H1 (cell line): ENCODE data around the gene CBLC. TPM values are rescaled to one million over a fixed set of nuclear protein-coding genes. Genes with fewer than 3 reads are reported as not detected.

ENCODE experiments used
- CTCF ChIA-PET: fragments of 300-600 bp; sonication (Branson Sonifier 250); formaldehyde crosslinking; loops from one replicate; lab custom pipeline; 2021; ENCODE audit not compliant: partially characterized antibody; lab: Charles Lee
- POLR2A ChIA-PET: fragments of 300-600 bp; sonication (Branson Sonifier 250); formaldehyde crosslinking; loops from one replicate; lab custom pipeline; 2021; ENCODE audit warnings: inconsistent platforms; ENCODE audit not compliant: partially characterized antibody; lab: Charles Lee
- DNase-seq, 2 experiments: peaks; one replicate each; pipeline versions ENCODE4 v3.0.0 to v3.0.0-alpha.2; 2010 to 2022; ENCODE audit warnings: low spot score in 2 of 2, low read depth in 1 of 2, mixed read lengths in 1 of 2
- FAIRE-seq: peaks from 2 replicates; lab custom pipeline; 2011; peaks lifted over from hg19 to GRCh38; lab: Jason Lieb, UNC
- H2AFZ ChIP-seq: 2 replicates; pipeline ENCODE4 v1.8.1; 2012; ENCODE audit warnings: low read length, inconsistent platforms
- H2AK5ac ChIP-seq: 2 replicates; pipeline ENCODE4 v1.6.1; 2013; ENCODE audit warnings: low read depth, low read length
- H2BK120ac ChIP-seq: replicated peaks from 2 replicates; pipeline ENCODE3; 2013; ENCODE audit warnings: low read depth, low read length, inconsistent platforms
- H2BK12ac ChIP-seq: 2 replicates; pipeline ENCODE4 v1.6.1; 2013; ENCODE audit warnings: low read depth, low read length
- H2BK15ac ChIP-seq: 2 replicates; pipeline ENCODE4 v1.6.1; 2013; ENCODE audit warnings: low read length
- H2BK20ac ChIP-seq: 2 replicates; pipeline ENCODE4 v1.6.1; 2013; ENCODE audit warnings: low read length
- H2BK5ac ChIP-seq: 2 replicates; pipeline ENCODE4 v1.6.1; 2013; ENCODE audit warnings: low read depth, low read length
- H3K14ac ChIP-seq: 2 replicates; pipeline ENCODE4 v1.6.1; 2013; ENCODE audit warnings: inconsistent platforms; ENCODE audit not compliant: insufficient read length
- H3K18ac ChIP-seq: 2 replicates; pipeline ENCODE4 v1.6.1; 2013; ENCODE audit warnings: low read length; ENCODE audit errors: extremely low read depth
- H3K23ac ChIP-seq: 2 replicates; pipeline ENCODE4 v1.6.1; 2013; ENCODE audit warnings: inconsistent platforms; ENCODE audit not compliant: insufficient read length
- H3K23me2 ChIP-seq: 2 replicates; pipeline ENCODE4 v1.6.1; 2013; ENCODE audit warnings: low read depth, low read length
- H3K27ac ChIP-seq: 2 replicates; pipeline ENCODE4 v1.6.1; 2011; ENCODE audit warnings: low read depth, low read length, inconsistent platforms
- H3K27me3 ChIP-seq, 4 experiments: replicated peaks in 1 of 4; 1 replicate in 1 of 4; 2 replicates in 3 of 4; pipeline versions ENCODE4 v1.6.1 to v1.8.1; 2011 to 2013; ENCODE audit warnings: low read length in 3 of 4, mild to moderate bottlenecking in 3 of 4, inconsistent platforms in 2 of 4, mixed read lengths in 2 of 4, moderate library complexity in 1 of 4; ENCODE audit not compliant: control insufficient read depth in 3 of 4, insufficient read depth in 3 of 4; ENCODE audit errors: extremely low read depth in 1 of 4
- H3K36me3 ChIP-seq, 4 experiments: 2 replicates each; pipeline versions ENCODE4 v1.6.1 to v1.8.1; 2011 to 2013; ENCODE audit warnings: mild to moderate bottlenecking in 4 of 4, low read length in 3 of 4, moderate library complexity in 2 of 4, control low read depth in 1 of 4, inconsistent platforms in 1 of 4; ENCODE audit not compliant: insufficient read depth in 4 of 4, control insufficient read depth in 2 of 4
- H3K4ac ChIP-seq: replicated peaks from 2 replicates; pipeline ENCODE3; 2013; ENCODE audit warnings: low read length, low read depth, mixed read lengths, inconsistent platforms; ENCODE audit not compliant: insufficient read length
- H3K4me1 ChIP-seq, 4 experiments: replicated peaks in 1 of 4; 1 replicate in 1 of 4; 2 replicates in 3 of 4; pipeline versions ENCODE4 v1.6.1 to v1.8.1; 2011 to 2013; ENCODE audit warnings: low read length in 3 of 4, inconsistent platforms in 2 of 4, mixed read lengths in 1 of 4; ENCODE audit not compliant: insufficient read depth in 4 of 4, control insufficient read depth in 3 of 4
- H3K4me2 ChIP-seq, 2 experiments: 2 replicates each; pipeline versions ENCODE4 v1.6.1 to v1.8.1; 2011 to 2013; ENCODE audit warnings: low read depth in 2 of 2, low read length in 2 of 2, control low read depth in 1 of 2, inconsistent platforms in 1 of 2, mild to moderate bottlenecking in 1 of 2; ENCODE audit not compliant: insufficient read depth in 1 of 2
- H3K4me3 ChIP-seq, 4 experiments: fragments of 200-600, 300-600 bp in 1 of 4; sonication (generic), shearing (Covaris generic), sonication (Bioruptor Twin) in 1 of 4; 2 replicates each; pipeline versions ENCODE4 v1.5.1 to v1.8.1; 2011 to 2016; ENCODE audit warnings: low read length in 4 of 4, low read depth in 3 of 4, control low read depth in 2 of 4, inconsistent platforms in 2 of 4, mild to moderate bottlenecking in 2 of 4, mixed read lengths in 1 of 4, moderate library complexity in 1 of 4; ENCODE audit not compliant: insufficient read depth in 2 of 4; ENCODE audit errors: extremely low read depth in 1 of 4
- H3K56ac ChIP-seq: replicated peaks from 2 replicates; pipeline ENCODE3; 2013; ENCODE audit warnings: low read depth, mild to moderate bottlenecking, mixed read lengths, low read length, inconsistent platforms; ENCODE audit not compliant: insufficient read length
- H3K79me1 ChIP-seq: 2 replicates; pipeline ENCODE4 v1.6.1; 2013; ENCODE audit warnings: low read depth, low read length, control low read depth
- H3K79me2 ChIP-seq, 2 experiments: 2 replicates each; pipeline versions ENCODE4 v1.6.1 to v1.8.1; 2012 to 2013; ENCODE audit warnings: low read length in 2 of 2, mild to moderate bottlenecking in 2 of 2, inconsistent platforms in 1 of 2; ENCODE audit not compliant: insufficient read depth in 2 of 2, control insufficient read depth in 1 of 2
- H3K9ac ChIP-seq, 4 experiments: replicated peaks in 1 of 4; 1 replicate in 1 of 4; 2 replicates in 3 of 4; pipeline versions ENCODE4 v1.6.1 to v1.8.1; 2011 to 2013; ENCODE audit warnings: low read depth in 3 of 4, low read length in 3 of 4, control low read depth in 2 of 4, mild to moderate bottlenecking in 2 of 4, moderate library complexity in 2 of 4, inconsistent platforms in 1 of 4; ENCODE audit errors: extremely low read depth in 1 of 4
- H3K9me3 ChIP-seq, 2 experiments: 2 replicates each; pipeline versions ENCODE4 v1.6.1 to v1.8.1; 2012 to 2013; ENCODE audit warnings: mild to moderate bottlenecking in 2 of 2, moderate library complexity in 2 of 2, control low read depth in 1 of 2, inconsistent platforms in 1 of 2, low read depth in 1 of 2, low read length in 1 of 2, mixed read lengths in 1 of 2; ENCODE audit not compliant: insufficient read depth in 2 of 2
- H4K20me1 ChIP-seq, 2 experiments: replicated peaks in 1 of 2; 2 replicates each; pipeline versions ENCODE3 to v1.8.1; 2011 to 2013; ENCODE audit warnings: inconsistent platforms in 2 of 2, low read length in 2 of 2, mild to moderate bottlenecking in 1 of 2; ENCODE audit not compliant: insufficient read depth in 2 of 2, control insufficient read depth in 1 of 2
- H4K5ac ChIP-seq: 2 replicates; pipeline ENCODE4 v1.6.1; 2013; ENCODE audit warnings: low read length, low read depth, mixed read lengths, inconsistent platforms; ENCODE audit not compliant: insufficient read length
- H4K8ac ChIP-seq: 2 replicates; pipeline ENCODE4 v1.8.0; 2013; ENCODE audit warnings: mild to moderate bottlenecking, moderate library complexity, low read length, inconsistent platforms; ENCODE audit not compliant: insufficient read depth; ENCODE audit errors: extremely low read depth
- H4K91ac ChIP-seq: replicated peaks from 2 replicates; pipeline ENCODE3; 2013; ENCODE audit warnings: low read length, mixed read lengths, inconsistent platforms; ENCODE audit not compliant: insufficient read length
- CREB1 ChIP-seq: IDR thresholded peaks from 2 replicates; pipeline ENCODE4 v1.6.1; 2012; ENCODE audit warnings: inconsistent platforms
- FOSL1 ChIP-seq: IDR thresholded peaks from 2 replicates; pipeline ENCODE4 v1.6.1; 2011; ENCODE audit warnings: mild to moderate bottlenecking, low read depth, low read length, moderate library complexity; ENCODE audit not compliant: insufficient read depth
- WGBS, 2 experiments: shearing (Covaris generic) in 1 of 2; methylation state at CpG; one replicate each; pipeline versions ENCODE4 v1.1.6 to v1.1.7; 2013 to 2015; ENCODE audit warnings: low lambda C conversion rate in 2 of 2, mixed read lengths in 2 of 2, inconsistent platforms in 1 of 2, low coverage in 1 of 2, missing lambda C conversion rate in 1 of 2; ENCODE audit not compliant: insufficient replicate concordance in 2 of 2, insufficient coverage in 1 of 2, insufficient read length in 1 of 2; ENCODE audit errors: extremely low coverage in 1 of 2, missing lambda C conversion rate in 1 of 2; 5-methylcytosine and 5-hydroxymethylcytosine counted together
- polyA plus RNA-seq, 7 experiments: library from polyadenylated mRNA; depleted of rRNA in 3 of 7; stranded (reverse) in 5 of 7; unstranded in 2 of 7; fragments of >200 nt in 5 of 7; fragments of 200-250 nt in 2 of 7; gene quantifications; 1 replicate in 5 of 7; 2 replicates in 1 of 7; 4 replicates in 1 of 7; pipeline versions ENCODE4 v1.2.1 to v1.2.3, GENCODE V29; 2011 to 2013; ENCODE audit warnings: missing spikeins in 2 of 7, mixed read lengths in 2 of 7
- total RNA-seq: library from RNA; stranded (reverse); fragmentation: NEBNext Ultra II Directional; extraction: Animal tissue kit (Norgen Biotek cat#: 25700); gene quantifications from 2 replicates; pipeline ENCODE4 v1.2.1, GENCODE V29; 2021
- TF ChIP-seq, protein P1 (sequence below): IDR thresholded peaks from 2 replicates; pipeline ENCODE4 v1.6.1; 2012; ENCODE audit warnings: inconsistent platforms

Gene CBLC
- total and polyA plus RNA-seq, 2 of the 8 experiments (the other 6 are each of a cell fraction or from before 2014, with no cell fraction given), result 17.4 to 35.7 TPM

DNA sequence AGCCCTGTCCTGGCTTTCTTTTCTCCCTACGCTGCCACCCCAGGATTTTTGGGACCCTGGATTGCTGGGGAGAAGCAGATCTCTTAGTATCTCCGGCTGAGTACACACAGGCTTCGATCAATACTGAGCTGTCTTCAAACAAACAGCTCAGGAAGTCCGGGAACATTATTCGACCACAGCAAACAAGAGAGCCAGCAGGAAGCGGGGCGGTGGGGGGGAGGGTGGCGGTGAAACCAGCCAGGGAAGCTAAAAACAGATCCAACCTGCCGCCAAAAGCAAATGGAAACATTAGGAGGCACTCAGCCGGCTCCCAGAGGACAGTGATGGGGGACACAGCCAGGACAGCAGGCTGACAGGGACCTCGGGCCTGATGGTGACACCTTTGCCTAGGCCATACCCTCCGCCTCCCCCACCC lies 19.0 kb downstream of the CBLC start:
- H3K9ac ChIP-seq, result no peak overlapping the region; a peak in 1 of 7 replicates
- H3K14ac ChIP-seq, result no peak overlapping the region
- H3K56ac ChIP-seq, result no peak overlapping the region
- H2BK12ac ChIP-seq, result no peak overlapping the region
- no peak overlapping the region for H2AFZ ChIP-seq
- H3K18ac ChIP-seq, result no peak overlapping the region
- no peak overlapping the region for H4K91ac ChIP-seq
- H3K4me1 ChIP-seq, result peaks cover 5 to 10% (median 6%) of the 10 kb centered on the region in 4 experiments; a peak in 6 of 7 replicates
- no peak overlapping the region for H3K4ac ChIP-seq
- 0 out of 2 replicates have a peak, but pooled peaks cover 1% of the 10 kb centered on the region for H3K23me2 ChIP-seq
- no peak for FAIRE-seq
- H2BK20ac ChIP-seq, result no peak overlapping the region
- H4K5ac ChIP-seq, result no peak overlapping the region
- H3K27ac ChIP-seq, result 0 out of 2 replicates have a peak overlapping the region, but pooled peaks have one; percentile 18
- no peaks in the 10 kb centered on the region for H4K20me1 ChIP-seq
- H2BK15ac ChIP-seq, result no peak overlapping the region
- H3K27me3 ChIP-seq, result no peaks in the 10 kb centered on the region
- peaks cover 0 to 23% (median 7%) of the 10 kb centered on the region in 4 experiments; a peak in 5 of 8 replicates for H3K36me3 ChIP-seq
- H2AK5ac ChIP-seq, result no peak overlapping the region
- H3K23ac ChIP-seq, result no peak overlapping the region
- no peak overlapping the region for H2BK5ac ChIP-seq
- TF ChIP-seq CREB1 (no peak), FOSL1 (no peak)
- TF ChIP-seq, protein P1, sequence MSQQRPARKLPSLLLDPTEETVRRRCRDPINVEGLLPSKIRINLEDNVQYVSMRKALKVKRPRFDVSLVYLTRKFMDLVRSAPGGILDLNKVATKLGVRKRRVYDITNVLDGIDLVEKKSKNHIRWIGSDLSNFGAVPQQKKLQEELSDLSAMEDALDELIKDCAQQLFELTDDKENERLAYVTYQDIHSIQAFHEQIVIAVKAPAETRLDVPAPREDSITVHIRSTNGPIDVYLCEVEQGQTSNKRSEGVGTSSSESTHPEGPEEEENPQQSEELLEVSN, result 0 out of 2 replicates have a peak, but pooled peaks have one; percentile 14
- 64% methylated on average over 10 of the region's 12 CpGs; no CpG with 5 or more reads in 1 of the 2 experiments for WGBS, 2 experiments
- H4K8ac ChIP-seq, result no peak overlapping the region
- no peaks in the 10 kb centered on the region for H3K79me1 ChIP-seq
- no peak overlapping the region for H2BK120ac ChIP-seq
- peak overlapping the region; percentile 39 to 40; a peak in 1 of 4 replicates for H3K4me2 ChIP-seq
- DNase-seq, result no peak
- no peaks in the 10 kb centered on the region for H3K79me2 ChIP-seq
- ChIA-PET CTCF (interaction anchor here (0.8 to 9.2 kb wide), 7 partner anchors 8 to 140 kb away, joined by 3 to 80 read pairs (median 3); partner anchors contain the start of gene NECTIN2), POLR2A (interaction anchor here (0.7 to 2.2 kb wide), 8 partner anchors 10 to 57 kb away, joined by 3 to 8 read pairs (median 5); partner anchors contain the start of gene BCAM)
- no peaks in the 10 kb centered on the region for H3K9me3 ChIP-seq
- H3K4me3 ChIP-seq, result no peak overlapping the region
